A673 (cell line): ENCODE results near the gene ARHGAP12. TPM values are rescaled to one million over a fixed set of nuclear protein-coding genes. Genes with fewer than 3 reads are reported as not detected.

ENCODE experiments used
- BruUV-seq: library from RNA; stranded (reverse); fragments of 400-500 nt; replicated peaks from 2 replicates; lab custom pipeline; 2021; lab: Mats Ljungman, UMichigan
- CTCF ChIA-PET: fragments of 300-600 bp; sonication (Branson Sonifier 250); formaldehyde crosslinking; loops from one replicate; lab custom pipeline; 2022; ENCODE audit warnings: antibody characterized with exemption; lab: Charles Lee
- POLR2A ChIA-PET: fragments of 300-600 bp; sonication (Branson Sonifier 250); formaldehyde crosslinking; loops from one replicate; lab custom pipeline; 2022; ENCODE audit warnings: antibody characterized with exemption; ENCODE audit not compliant: low non-redundant PET; lab: Charles Lee
- DNase-seq: peaks from one replicate; pipeline ENCODE4 v3.0.0-alpha.2; 2015; ENCODE audit warnings: low spot score
- H3K27ac ChIP-seq: fragments of 200-600 bp; sonication (generic); 2 replicates; pipeline ENCODE4 v1.5.1; 2016; ENCODE audit warnings: mixed run types, low read depth, mild to moderate bottlenecking, mixed read lengths, antibody characterized with exemption, low read length; ENCODE audit not compliant: poor library complexity, severe bottlenecking
- H3K27me3 ChIP-seq: fragments of 200-600 bp; sonication (generic); replicated peaks from 2 replicates; pipeline ENCODE4 v1.6.1; 2017; ENCODE audit warnings: mixed run types, low read depth, mild to moderate bottlenecking, mixed read lengths, antibody characterized with exemption, low read length; ENCODE audit not compliant: insufficient read depth, poor library complexity
- H3K36me3 ChIP-seq: fragments of 200-600 bp; sonication (generic); 2 replicates; pipeline ENCODE4 v1.6.1; 2016; ENCODE audit warnings: mixed run types, mild to moderate bottlenecking, mixed read lengths, antibody characterized with exemption, low read length; ENCODE audit not compliant: insufficient read depth, poor library complexity, severe bottlenecking
- H3K4me1 ChIP-seq: fragments of 200-600 bp; sonication (generic); 2 replicates; pipeline ENCODE4 v1.6.1; 2017; ENCODE audit warnings: mixed run types, mild to moderate bottlenecking, mixed read lengths, antibody characterized with exemption, low read length; ENCODE audit not compliant: insufficient read depth, poor library complexity, severe bottlenecking
- H3K4me3 ChIP-seq: fragments of 200-600 bp; sonication (generic); 2 replicates; pipeline ENCODE4 v1.5.1; 2016; ENCODE audit warnings: low read depth, mixed run types, mild to moderate bottlenecking, mixed read lengths, low read length; ENCODE audit not compliant: poor library complexity, severe bottlenecking
- H3K9me3 ChIP-seq: fragments of 200-600 bp; sonication (generic); 2 replicates; pipeline ENCODE4 v1.6.1; 2016; ENCODE audit warnings: mixed run types, low read depth, mild to moderate bottlenecking, mixed read lengths, antibody characterized with exemption, low read length; ENCODE audit not compliant: poor library complexity, severe bottlenecking
- EZH2 ChIP-seq: fragments of 200-600 bp; sonication (generic); IDR thresholded peaks from 2 replicates; pipeline ENCODE4 v1.6.1; 2017; ENCODE audit warnings: borderline replicate concordance, low read depth, mild to moderate bottlenecking, mixed read lengths, antibody characterized with exemption, low read length; ENCODE audit not compliant: poor library complexity, severe bottlenecking
- intact Hi-C: fragments of 100-400 bp; cut with micrococcal nuclease; formaldehyde crosslinking; loops from one replicate; pipeline ENCODE4 v1.10.0; 2022; ENCODE audit not compliant: unreplicated experiment
- total RNA-seq: library from RNA; stranded (reverse); gene quantifications from 2 replicates; pipeline ENCODE4 v1.2.3, GENCODE V29; 2021
- TF ChIP-seq, protein P1 (sequence below): fragments of 300-800, 200-600 bp; sonication (generic); conservative IDR thresholded peaks from 2 replicates; pipeline ENCODE4 v1.5.1; 2017; ENCODE audit warnings: low read depth, mild to moderate bottlenecking, antibody characterized with exemption, low read length, moderate library complexity, mixed read lengths

Gene ARHGAP12
- total RNA-seq, 1 experiment from 2014 or later: 30.0 TPM

DNA sequence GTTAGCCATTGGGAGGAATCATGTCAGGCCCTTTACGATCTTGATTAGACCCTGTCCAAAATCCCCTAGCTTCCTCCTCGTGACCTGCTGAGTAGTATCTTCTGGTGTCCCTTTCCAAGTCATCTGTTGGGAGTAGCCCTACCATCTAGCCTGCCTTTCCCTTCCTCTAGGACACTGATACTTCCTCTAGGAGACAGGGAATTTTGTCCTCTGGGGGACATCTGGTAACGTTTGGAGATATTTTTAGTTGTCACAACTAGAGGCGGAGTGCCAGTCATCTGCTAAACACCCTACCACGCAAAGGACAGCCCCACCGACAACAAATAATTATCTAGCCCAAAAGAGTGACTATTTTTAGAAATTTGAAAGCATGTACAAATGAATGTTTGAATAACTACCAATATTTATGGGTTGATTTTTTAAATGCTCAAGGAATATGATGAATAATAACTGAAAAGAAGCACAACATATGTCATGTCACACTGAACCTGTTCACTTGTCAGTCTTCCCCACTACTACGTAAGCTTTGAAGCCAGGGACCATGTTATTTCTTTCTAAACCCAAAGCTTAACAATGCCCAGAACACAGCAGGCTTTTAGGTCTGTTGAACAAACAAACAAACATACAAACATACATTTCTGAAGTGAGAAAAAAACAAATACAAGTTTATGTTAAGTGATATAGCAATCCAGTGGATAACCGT is 105.9 kb downstream of the ARHGAP12 start:
- Histone ChIP-seq H3K27ac (no peak overlapping the region), H3K4me1 (peaks cover 4% of the 10 kb centered on the region), H3K9me3 (no peaks in the 10 kb centered on the region), H3K27me3 (no peaks in the 10 kb centered on the region), H3K4me3 (no peak overlapping the region), H3K36me3 (no peaks in the 10 kb centered on the region)
- no TSS peak for BruUV-seq
- TF ChIP-seq, protein P1, sequence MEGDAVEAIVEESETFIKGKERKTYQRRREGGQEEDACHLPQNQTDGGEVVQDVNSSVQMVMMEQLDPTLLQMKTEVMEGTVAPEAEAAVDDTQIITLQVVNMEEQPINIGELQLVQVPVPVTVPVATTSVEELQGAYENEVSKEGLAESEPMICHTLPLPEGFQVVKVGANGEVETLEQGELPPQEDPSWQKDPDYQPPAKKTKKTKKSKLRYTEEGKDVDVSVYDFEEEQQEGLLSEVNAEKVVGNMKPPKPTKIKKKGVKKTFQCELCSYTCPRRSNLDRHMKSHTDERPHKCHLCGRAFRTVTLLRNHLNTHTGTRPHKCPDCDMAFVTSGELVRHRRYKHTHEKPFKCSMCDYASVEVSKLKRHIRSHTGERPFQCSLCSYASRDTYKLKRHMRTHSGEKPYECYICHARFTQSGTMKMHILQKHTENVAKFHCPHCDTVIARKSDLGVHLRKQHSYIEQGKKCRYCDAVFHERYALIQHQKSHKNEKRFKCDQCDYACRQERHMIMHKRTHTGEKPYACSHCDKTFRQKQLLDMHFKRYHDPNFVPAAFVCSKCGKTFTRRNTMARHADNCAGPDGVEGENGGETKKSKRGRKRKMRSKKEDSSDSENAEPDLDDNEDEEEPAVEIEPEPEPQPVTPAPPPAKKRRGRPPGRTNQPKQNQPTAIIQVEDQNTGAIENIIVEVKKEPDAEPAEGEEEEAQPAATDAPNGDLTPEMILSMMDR: no peak
- TF ChIP-seq EZH2: no peak
- ChIA-PET CTCF (no interaction called here), POLR2A (no interaction called here)
- DNase-seq: no peak
- intact Hi-C loops: no loop called here

DNA sequence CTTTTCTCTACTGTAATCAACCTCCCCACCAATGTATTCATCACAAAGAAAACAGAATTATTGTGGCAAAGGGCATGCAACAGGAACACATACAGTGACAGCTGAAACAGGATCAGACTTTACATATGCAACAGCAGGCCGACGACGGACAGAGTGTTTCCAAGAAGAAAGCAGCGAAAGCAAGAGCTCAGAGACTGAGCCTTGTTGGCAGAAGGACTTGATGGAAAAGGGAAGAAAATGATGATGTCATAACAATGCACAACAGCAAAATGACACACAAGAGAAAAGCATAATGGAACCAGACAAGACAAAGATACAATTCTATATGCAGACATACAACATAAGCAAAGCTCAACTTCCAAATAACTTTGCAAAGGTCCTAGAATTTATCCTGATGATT is 106.5 kb downstream of the ARHGAP12 start:
- intact Hi-C loops: no loop called here
- CTCF ChIA-PET: no interaction called here
- TF ChIP-seq EZH2: no peak
- TF ChIP-seq, protein P1: no peak
- H3K36me3 ChIP-seq: no peaks in the 10 kb centered on the region
- no TSS peak for BruUV-seq
- no peak overlapping the region for H3K27ac ChIP-seq
- H3K9me3 ChIP-seq: no peaks in the 10 kb centered on the region
- peaks cover 4% of the 10 kb centered on the region for H3K4me1 ChIP-seq
- POLR2A ChIA-PET: no interaction called here
- H3K27me3 ChIP-seq: no peaks in the 10 kb centered on the region
- no peak for DNase-seq
- H3K4me3 ChIP-seq: no peak overlapping the region

DNA sequence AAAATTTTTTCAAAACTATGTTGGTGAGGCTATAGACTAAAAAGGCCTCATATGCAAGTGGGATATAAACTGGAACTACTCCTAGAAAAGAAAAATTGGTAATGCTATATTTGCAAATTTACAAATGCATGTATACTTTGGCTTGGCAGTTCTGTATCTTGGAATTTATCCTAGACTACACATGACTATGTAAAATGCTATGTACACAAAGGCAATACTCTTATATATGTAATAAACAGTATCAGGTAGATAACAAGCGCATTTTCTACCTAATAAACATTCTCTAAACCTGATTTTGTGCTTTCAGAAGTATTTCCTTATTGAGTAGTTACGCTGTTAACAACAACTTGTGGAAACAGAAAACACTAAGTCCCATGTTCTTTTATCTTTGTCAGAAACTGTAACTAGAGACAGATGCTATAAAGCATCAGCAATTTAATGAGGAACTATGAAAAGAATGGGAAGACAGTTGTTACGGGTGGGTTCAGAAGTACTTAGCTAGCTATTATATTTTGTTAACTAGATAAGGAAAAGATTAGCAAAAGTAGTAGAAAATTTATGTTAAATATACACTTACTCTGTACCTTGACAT is 107.8 kb downstream of the ARHGAP12 start:
- H3K4me3 ChIP-seq: no peak overlapping the region
- CTCF ChIA-PET: no interaction called here
- DNase-seq: no peak
- intact Hi-C loops: no loop called here
- H3K27me3 ChIP-seq: no peaks in the 10 kb centered on the region
- POLR2A ChIA-PET: no interaction called here
- H3K36me3 ChIP-seq: no peaks in the 10 kb centered on the region
- TF ChIP-seq, protein P1: no peak
- TF ChIP-seq EZH2: no peak
- peaks cover 4% of the 10 kb centered on the region for H3K4me1 ChIP-seq
- H3K27ac ChIP-seq: no peak overlapping the region
- no TSS peak for BruUV-seq
- H3K9me3 ChIP-seq: no peaks in the 10 kb centered on the region
